SK-N-SH (cell line): ENCODE data around the gene STIM1. TPM values are rescaled to one million over a fixed set of nuclear protein-coding genes. Genes with fewer than 3 reads are reported as not detected.

Experiments
- CTCF ChIA-PET: fragments of 300-600, 350-600 bp; formaldehyde crosslinking; extraction: SDS; loops from one replicate; lab custom pipeline; 2021; lab: Yijun Ruan, JAX
- POLR2A ChIA-PET: fragments of 350-600 bp; sonication (Branson Sonifier 250); formaldehyde crosslinking; extraction: SDS; loops from one replicate; lab custom pipeline; 2020; ENCODE audit warnings: antibody characterized with exemption, inconsistent platforms; lab: Yijun Ruan, JAX
- DNase-seq: peaks from one replicate; pipeline ENCODE4 v3.0.0; 2012
- H2AFZ ChIP-seq: fragments of 200-600 bp; sonication (generic); 2 replicates; pipeline ENCODE4 v1.8.1; 2016; ENCODE audit warnings: antibody characterized with exemption, mild to moderate bottlenecking, low read depth
- H3F3A ChIP-seq: fragments of 200-600 bp; sonication (generic); replicated peaks from 2 replicates; pipeline ENCODE3; 2016; ENCODE audit warnings: antibody characterized with exemption, mild to moderate bottlenecking; ENCODE audit not compliant: insufficient read depth
- H3K27ac ChIP-seq, 2 experiments: fragments of 200-500 bp in 1 of 2; fragments of 200-600 bp in 1 of 2; sonication (Bioruptor generic) in 1 of 2; sonication (generic), shearing (Covaris generic) in 1 of 2; 2 replicates each; pipeline versions ENCODE4 v1.5.1 to v1.6.1; 2014 to 2016; ENCODE audit warnings: low read depth in 2 of 2, inconsistent platforms in 1 of 2, low read length in 1 of 2, mild to moderate bottlenecking in 1 of 2, mixed read lengths in 1 of 2
- H3K27me3 ChIP-seq: fragments of 200-600 bp; sonication (generic), shearing (Covaris generic); 2 replicates; pipeline ENCODE4 v1.6.1; 2016; ENCODE audit warnings: mixed run types; ENCODE audit not compliant: insufficient read depth
- H3K36me3 ChIP-seq, 2 experiments: fragments of 200-500 bp in 1 of 2; fragments of 200-600 bp in 1 of 2; sonication (Bioruptor generic) in 1 of 2; sonication (generic) in 1 of 2; replicated peaks in 1 of 2; 2 replicates each; pipeline versions ENCODE3 to v1.5.1; 2014 to 2016; ENCODE audit warnings: low read length in 1 of 2, mild to moderate bottlenecking in 1 of 2; ENCODE audit not compliant: insufficient read depth in 2 of 2, control insufficient read depth in 1 of 2
- H3K4me1 ChIP-seq, 2 experiments: fragments of 200-500 bp in 1 of 2; fragments of 200-600 bp in 1 of 2; sonication (Bioruptor generic) in 1 of 2; sonication (generic), shearing (Covaris generic) in 1 of 2; 2 replicates each; pipeline versions ENCODE4 v1.5.1 to v1.6.1; 2014 to 2016; ENCODE audit warnings: low read depth in 1 of 2, low read length in 1 of 2, mixed run types in 1 of 2; ENCODE audit not compliant: insufficient read depth in 2 of 2, control insufficient read depth in 1 of 2
- H3K4me2 ChIP-seq: fragments of 200-600 bp; sonication (generic), shearing (Covaris generic); 2 replicates; pipeline ENCODE4 v1.6.1; 2017; ENCODE audit warnings: mixed run types
- H3K4me3 ChIP-seq, 2 experiments: fragments of 200-500 bp in 1 of 2; fragments of 200-600 bp in 1 of 2; sonication (Bioruptor generic) in 1 of 2; sonication (generic), shearing (Covaris generic) in 1 of 2; 2 replicates each; pipeline versions ENCODE4 v1.5.1 to v1.8.1; 2014 to 2016; ENCODE audit warnings: low read depth in 2 of 2, inconsistent platforms in 1 of 2, low read length in 1 of 2, mild to moderate bottlenecking in 1 of 2, mixed read lengths in 1 of 2, moderate library complexity in 1 of 2
- H3K79me2 ChIP-seq: fragments of 200-600 bp; sonication (generic); 2 replicates; pipeline ENCODE4 v1.8.1; 2017; ENCODE audit warnings: mild to moderate bottlenecking; ENCODE audit not compliant: insufficient read depth
- H3K9ac ChIP-seq: fragments of 200-600 bp; sonication (generic); 2 replicates; pipeline ENCODE4 v1.6.1; 2017; ENCODE audit warnings: mixed run types
- H3K9me2 ChIP-seq: fragments of 200-600 bp; sonication (generic); 2 replicates; pipeline ENCODE4 v1.6.1; 2017; ENCODE audit warnings: mixed run types
- H3K9me3 ChIP-seq: fragments of 200-600 bp; sonication (generic); 2 replicates; pipeline ENCODE4 v1.6.1; 2017; ENCODE audit warnings: mixed run types, mild to moderate bottlenecking, moderate library complexity
- H4K20me1 ChIP-seq: fragments of 200-600 bp; sonication (generic); 2 replicates; pipeline ENCODE4 v1.6.1; 2017; ENCODE audit warnings: mild to moderate bottlenecking, mixed run types; ENCODE audit not compliant: insufficient read depth
- CHD2 ChIP-seq: fragments of 150-350 bp; IDR thresholded peaks from 2 replicates; pipeline ENCODE4 v1.6.1; 2018; ENCODE audit warnings: low read length; ENCODE audit not compliant: partially characterized antibody
- ELF1 ChIP-seq: IDR thresholded peaks from 2 replicates; pipeline ENCODE4 v1.4.0; 2012
- EZH2phosphoT487 ChIP-seq: fragments of 200-600 bp; sonication (generic); IDR thresholded peaks from 2 replicates; pipeline ENCODE4 v1.6.1; 2017; ENCODE audit warnings: low read depth, mixed run types, mild to moderate bottlenecking, antibody characterized with exemption, moderate library complexity, borderline replicate concordance
- GABPA ChIP-seq: IDR thresholded peaks from 2 replicates; pipeline ENCODE4 v1.4.0; 2012; ENCODE audit warnings: low read depth, mild to moderate bottlenecking
- MEF2A ChIP-seq: IDR thresholded peaks from 2 replicates; pipeline ENCODE4 v1.4.0; 2012; ENCODE audit warnings: low read depth, borderline replicate concordance
- MXI1 ChIP-seq: IDR thresholded peaks from 2 replicates; pipeline ENCODE4 v1.6.1; 2012; ENCODE audit warnings: mild to moderate bottlenecking, low read depth, low read length, improper control_type of control experiment
- NFIC ChIP-seq: IDR thresholded peaks from 2 replicates; pipeline ENCODE4 v1.4.0; 2012; ENCODE audit warnings: borderline replicate concordance
- POLR2AphosphoS5 ChIP-seq: IDR thresholded peaks from 2 replicates; pipeline ENCODE4 v1.6.1; 2012; ENCODE audit warnings: low read depth, low read length
- RAD21 ChIP-seq: IDR thresholded peaks from 2 replicates; pipeline ENCODE4 v1.6.1; 2012; ENCODE audit warnings: mild to moderate bottlenecking, low read length
- RCOR1 ChIP-seq: fragments of 150-350 bp; IDR thresholded peaks from 2 replicates; pipeline ENCODE4 v1.6.1; 2017; ENCODE audit warnings: antibody characterized with exemption, low read length
- SIN3A ChIP-seq: IDR thresholded peaks from 2 replicates; pipeline ENCODE4 v1.6.1; 2012; ENCODE audit warnings: low read depth, mild to moderate bottlenecking, low read length, moderate library complexity, borderline replicate concordance
- SMC3 ChIP-seq: IDR thresholded peaks from 2 replicates; pipeline ENCODE4 v1.6.1; 2012; ENCODE audit warnings: low read depth, low read length, improper control_type of control experiment
- TAF1 ChIP-seq: IDR thresholded peaks from 2 replicates; pipeline ENCODE4 v1.6.1; 2012; ENCODE audit warnings: low read depth, mild to moderate bottlenecking, low read length, moderate library complexity, borderline replicate concordance
- TCF12 ChIP-seq: IDR thresholded peaks from 2 replicates; pipeline ENCODE4 v1.4.0; 2012
- TEAD4 ChIP-seq: IDR thresholded peaks from 2 replicates; pipeline ENCODE4 v1.4.0; 2012; ENCODE audit warnings: mild to moderate bottlenecking, borderline replicate concordance; ENCODE audit not compliant: insufficient read depth
- YY1 ChIP-seq: IDR thresholded peaks from 2 replicates; pipeline ENCODE4 v1.4.0; 2012; ENCODE audit warnings: low read depth, mild to moderate bottlenecking
- WGBS: methylation state at CpG from one replicate; pipeline ENCODE4 v1.1.6; 2017; ENCODE audit warnings: low lambda C conversion rate; 5-methylcytosine and 5-hydroxymethylcytosine counted together
- polyA plus RNA-seq, 3 experiments: library from polyadenylated mRNA; depleted of rRNA; stranded (reverse); fragments of >200 nt; gene quantifications; 2 replicates each; pipeline ENCODE4 v1.2.3, GENCODE V29; 2012
- TF ChIP-seq, protein P1 (sequence below): IDR thresholded peaks from 2 replicates; pipeline ENCODE4 v1.4.0; 2012; ENCODE audit warnings: low read depth, borderline replicate concordance
- TF ChIP-seq, protein P2 (sequence below): IDR thresholded peaks from 2 replicates; pipeline ENCODE4 v1.4.0; 2012; ENCODE audit warnings: low read depth, borderline replicate concordance
- TF ChIP-seq, protein P3 (sequence below): IDR thresholded peaks from 2 replicates; pipeline ENCODE4 v1.4.0; 2012; ENCODE audit warnings: low read depth

The STIM1 gene
- polyA plus RNA-seq, 1 of the 3 experiments (the other 2 are of a cell fraction): 29.5 TPM

DNA sequence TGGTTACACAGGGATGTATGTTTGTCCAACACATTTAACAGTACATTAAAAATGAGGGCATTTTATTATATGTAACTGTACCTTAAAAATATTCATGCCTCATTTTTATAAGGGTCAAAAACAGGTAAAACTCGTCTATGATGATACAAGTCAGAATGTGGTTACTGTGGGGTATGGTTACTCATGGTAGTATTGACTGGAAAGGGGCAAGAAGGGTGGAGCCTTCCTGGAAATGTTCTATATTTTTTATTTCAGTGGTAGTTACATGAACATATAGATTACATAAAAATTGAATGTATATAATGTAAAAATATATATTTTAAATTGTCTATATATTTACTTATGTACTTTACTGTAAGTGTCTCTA lies 99.8 kb downstream of the STIM1 start (continued):
- no peak for TF ChIP-seq GABPA
- TF ChIP-seq TAF1: no peak

DNA sequence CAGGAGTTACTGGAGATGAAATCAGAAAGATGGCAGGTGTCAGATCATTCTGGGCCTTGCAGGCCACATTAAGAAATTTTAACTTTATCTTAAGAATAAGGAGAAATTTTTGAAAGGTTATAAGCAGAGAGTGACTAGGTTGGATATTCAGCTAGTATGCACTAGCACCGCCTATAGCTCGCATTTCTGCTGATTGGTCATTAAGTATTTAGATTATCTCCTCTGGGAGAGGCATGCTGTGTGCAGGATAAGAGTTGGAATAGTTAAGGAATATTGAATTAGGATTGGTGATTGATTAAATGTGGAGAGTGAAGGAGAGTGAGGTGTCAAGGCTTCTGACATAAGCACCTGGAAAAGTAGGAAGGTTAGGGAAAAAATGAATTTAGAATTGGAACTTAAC lies 100.6 kb downstream of the STIM1 start:
- POLR2A ChIA-PET: no interaction called here
- Histone ChIP-seq H2AFZ (no peak overlapping the region), H3F3A (peaks cover 13% of the 10 kb centered on the region), H3K4me1 (peaks cover 0 to 6% of the 10 kb centered on the region in 2 experiments; a peak in 1 of 4 replicates), H3K9me2 (no peaks in the 10 kb centered on the region), H3K36me3 (no peaks in the 10 kb centered on the region), H3K79me2 (no peaks in the 10 kb centered on the region), H3K4me2 (no peak overlapping the region), H3K27ac (no peak overlapping the region), H3K27me3 (no peaks in the 10 kb centered on the region), H3K4me3 (no peak overlapping the region), H3K9ac (no peak overlapping the region), H3K9me3 (no peaks in the 10 kb centered on the region), H4K20me1 (no peaks in the 10 kb centered on the region)
- TF ChIP-seq, protein P1, sequence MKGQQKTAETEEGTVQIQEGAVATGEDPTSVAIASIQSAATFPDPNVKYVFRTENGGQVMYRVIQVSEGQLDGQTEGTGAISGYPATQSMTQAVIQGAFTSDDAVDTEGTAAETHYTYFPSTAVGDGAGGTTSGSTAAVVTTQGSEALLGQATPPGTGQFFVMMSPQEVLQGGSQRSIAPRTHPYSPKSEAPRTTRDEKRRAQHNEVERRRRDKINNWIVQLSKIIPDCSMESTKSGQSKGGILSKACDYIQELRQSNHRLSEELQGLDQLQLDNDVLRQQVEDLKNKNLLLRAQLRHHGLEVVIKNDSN: no peak
- no peak for TF ChIP-seq RAD21
- no peak for TF ChIP-seq NFIC
- TF ChIP-seq RCOR1: no peak
- TF ChIP-seq YY1: no peak
- no peak for TF ChIP-seq MEF2A
- TF ChIP-seq TEAD4: no peak
- TF ChIP-seq SIN3A: no peak
- no peak for TF ChIP-seq SMC3
- TF ChIP-seq, protein P2, sequence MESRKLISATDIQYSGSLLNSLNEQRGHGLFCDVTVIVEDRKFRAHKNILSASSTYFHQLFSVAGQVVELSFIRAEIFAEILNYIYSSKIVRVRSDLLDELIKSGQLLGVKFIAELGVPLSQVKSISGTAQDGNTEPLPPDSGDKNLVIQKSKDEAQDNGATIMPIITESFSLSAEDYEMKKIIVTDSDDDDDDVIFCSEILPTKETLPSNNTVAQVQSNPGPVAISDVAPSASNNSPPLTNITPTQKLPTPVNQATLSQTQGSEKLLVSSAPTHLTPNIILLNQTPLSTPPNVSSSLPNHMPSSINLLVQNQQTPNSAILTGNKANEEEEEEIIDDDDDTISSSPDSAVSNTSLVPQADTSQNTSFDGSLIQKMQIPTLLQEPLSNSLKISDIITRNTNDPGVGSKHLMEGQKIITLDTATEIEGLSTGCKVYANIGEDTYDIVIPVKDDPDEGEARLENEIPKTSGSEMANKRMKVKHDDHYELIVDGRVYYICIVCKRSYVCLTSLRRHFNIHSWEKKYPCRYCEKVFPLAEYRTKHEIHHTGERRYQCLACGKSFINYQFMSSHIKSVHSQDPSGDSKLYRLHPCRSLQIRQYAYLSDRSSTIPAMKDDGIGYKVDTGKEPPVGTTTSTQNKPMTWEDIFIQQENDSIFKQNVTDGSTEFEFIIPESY: no peak
- no peak for TF ChIP-seq TCF12
- TF ChIP-seq, protein P3, sequence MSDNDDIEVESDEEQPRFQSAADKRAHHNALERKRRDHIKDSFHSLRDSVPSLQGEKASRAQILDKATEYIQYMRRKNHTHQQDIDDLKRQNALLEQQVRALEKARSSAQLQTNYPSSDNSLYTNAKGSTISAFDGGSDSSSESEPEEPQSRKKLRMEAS: no peak
- no peak for TF ChIP-seq ELF1
- TF ChIP-seq POLR2AphosphoS5: no peak
- TF ChIP-seq MXI1: no peak
- no peak for TF ChIP-seq CHD2
- TF ChIP-seq EZH2phosphoT487: no peak
- CTCF ChIA-PET: no interaction called here
- no peak for DNase-seq
- WGBS: 96% methylated on average over 2 of the region's 2 CpGs
